Renal cortex interstitium (tissue), 11 donors: Measurements from ENCODE around the gene ASIC1. TPM values are rescaled to one million over a fixed set of nuclear protein-coding genes. Genes with fewer than 3 reads are reported as not detected.
"Not testable (repeated sequence)": the region's sequence is repeated elsewhere in the genome, so short reads cannot be mapped to it uniquely, and the experiment has no call there.

Experiments
- DNase-seq, 11 donors: peaks; one replicate each; pipeline ENCODE4 v3.0.0-alpha.2; 2013; ENCODE audit warnings: low read depth in 9 of 11, low spot score in 4 of 11; ENCODE audit errors: extremely low read depth in 1 of 11
- polyA plus RNA-seq, 3 donors: library from polyadenylated mRNA; unstranded; fragments of 120-200 nt; gene quantifications; one replicate each; pipeline ENCODE4 v1.2.1, GENCODE V29; 2013; ENCODE audit not compliant: insufficient read length in 3 of 3

ASIC1 gene
- polyA plus RNA-seq, 3 donors: 4.5 to 5.3 (median 5.1) TPM

DNA sequence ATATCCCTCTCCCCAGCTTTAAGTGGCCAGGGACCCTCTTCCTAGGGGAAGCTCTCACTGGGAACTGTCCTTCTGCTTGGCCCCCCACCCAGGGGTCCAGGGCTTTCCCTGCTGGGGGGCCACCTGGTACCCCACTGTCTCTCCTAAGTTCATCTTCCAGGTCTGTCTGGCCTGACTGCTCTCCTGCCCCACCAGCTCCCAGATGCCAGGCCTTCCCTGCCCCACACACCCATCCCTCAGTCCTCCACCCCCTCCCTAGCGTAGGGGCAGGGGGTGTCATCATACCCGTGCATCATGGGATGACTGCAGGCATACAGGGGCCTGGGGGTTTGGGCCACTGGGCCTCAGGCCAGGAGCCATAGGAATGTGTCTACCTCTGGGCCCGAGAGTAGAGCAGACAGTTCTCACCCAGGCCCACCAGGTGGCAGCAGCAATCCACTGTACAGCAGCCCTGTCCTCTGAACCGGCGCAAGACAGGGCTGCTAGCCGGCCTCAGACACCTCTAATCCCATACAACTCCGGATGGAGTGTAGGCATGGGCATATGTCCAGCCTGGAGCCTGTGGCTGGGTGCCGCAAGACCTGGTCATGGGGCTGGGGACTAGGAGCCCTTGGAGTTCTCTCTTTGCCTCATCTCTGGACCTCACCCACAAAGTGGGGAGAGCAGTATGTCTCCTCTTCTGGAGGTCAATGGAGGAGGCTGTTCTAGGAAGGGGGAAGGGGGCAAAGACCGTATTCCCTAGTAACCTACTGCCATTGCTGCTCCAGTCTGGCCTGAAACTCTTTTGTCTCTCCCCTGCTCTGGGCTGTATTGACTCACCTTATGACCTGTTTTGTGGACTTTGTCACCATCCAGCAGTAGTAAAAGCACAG lies 17.8 kb downstream of the ASIC1 start:
- peak in 7 of 11 donors; percentile 64 to 80 (median 77) for DNase-seq

DNA sequence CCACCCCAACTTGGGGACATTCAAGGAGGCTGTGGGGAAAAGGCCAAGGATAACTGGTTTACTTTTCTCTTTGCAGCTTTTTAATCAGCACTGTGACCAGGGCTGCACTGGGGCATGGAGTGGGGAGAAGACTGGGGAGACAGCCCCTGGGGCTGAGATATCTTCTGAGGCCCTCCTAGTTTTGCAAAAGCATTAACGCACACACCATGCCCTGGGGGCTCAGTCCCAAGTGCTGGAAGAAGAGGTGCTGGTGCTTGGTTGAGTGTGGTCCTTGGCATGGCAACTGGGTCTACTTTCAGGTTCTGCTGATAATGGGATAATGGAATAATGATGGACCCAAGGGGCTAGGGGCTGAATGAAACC lies 18.4 kb downstream of the ASIC1 start:
- no peak for DNase-seq

GRCh38 chr12:50077099-50077498 lies 19.7 kb downstream of the ASIC1 start:
- no peak for DNase-seq

- no peak for DNase-seq
These were observed 20.9 kb downstream of the ASIC1 start for GRCh38 chr12:50078281-50078680.

- DNase-seq: no peak
These were observed 22.4 kb downstream of the ASIC1 start for GRCh38 chr12:50079771-50080170.

DNA sequence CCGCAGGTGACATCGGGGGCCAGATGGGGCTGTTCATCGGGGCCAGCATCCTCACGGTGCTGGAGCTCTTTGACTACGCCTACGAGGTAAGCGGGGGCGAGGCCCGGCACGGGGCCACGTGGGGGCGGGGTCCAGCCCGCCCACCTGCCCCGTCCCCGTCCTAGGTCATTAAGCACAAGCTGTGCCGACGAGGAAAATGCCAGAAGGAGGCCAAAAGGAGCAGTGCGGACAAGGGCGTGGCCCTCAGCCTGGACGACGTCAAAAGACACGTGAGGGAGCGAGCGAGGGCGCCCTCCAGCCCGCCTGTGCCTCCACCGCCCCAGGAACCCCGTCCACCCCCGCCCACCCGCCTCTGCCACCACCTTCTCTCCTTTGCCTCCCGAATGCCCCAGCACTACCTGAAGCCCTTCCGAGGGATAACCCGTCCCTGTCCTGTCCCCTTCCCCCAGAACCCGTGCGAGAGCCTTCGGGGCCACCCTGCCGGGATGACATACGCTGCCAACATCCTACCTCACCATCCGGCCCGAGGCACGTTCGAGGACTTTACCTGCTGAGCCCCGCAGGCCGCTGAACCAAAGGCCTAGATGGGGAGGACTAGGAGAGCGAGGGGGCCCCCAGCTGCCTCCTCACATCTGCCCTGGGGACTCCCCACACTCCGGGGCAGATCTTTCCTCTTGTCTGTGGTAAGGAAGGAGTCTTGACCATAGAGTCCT lies 23.9 kb downstream of the ASIC1 start:
- DNase-seq: no peak

DNA sequence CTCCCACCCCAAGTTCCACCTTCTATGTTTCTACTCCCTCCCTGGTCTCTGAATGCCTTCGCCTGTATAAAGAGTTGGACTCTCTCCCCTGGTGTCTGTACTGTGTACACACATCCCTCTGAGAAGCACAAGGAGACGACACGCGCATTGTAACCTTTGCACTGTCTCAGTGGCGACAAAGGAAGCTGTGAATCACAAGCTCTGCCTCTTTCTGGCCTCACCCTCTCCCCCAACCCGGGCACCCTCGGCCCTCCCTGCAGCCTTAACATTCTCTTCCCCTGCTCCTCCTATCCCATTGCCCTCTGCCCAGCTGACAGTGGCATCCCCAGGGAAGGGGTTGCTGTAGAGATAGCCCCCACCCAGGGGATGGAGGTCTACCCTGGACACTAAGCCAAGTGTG lies 25.2 kb downstream of the ASIC1 start:
- DNase-seq: peak in 1 of 11 donors; percentile 37

DNA sequence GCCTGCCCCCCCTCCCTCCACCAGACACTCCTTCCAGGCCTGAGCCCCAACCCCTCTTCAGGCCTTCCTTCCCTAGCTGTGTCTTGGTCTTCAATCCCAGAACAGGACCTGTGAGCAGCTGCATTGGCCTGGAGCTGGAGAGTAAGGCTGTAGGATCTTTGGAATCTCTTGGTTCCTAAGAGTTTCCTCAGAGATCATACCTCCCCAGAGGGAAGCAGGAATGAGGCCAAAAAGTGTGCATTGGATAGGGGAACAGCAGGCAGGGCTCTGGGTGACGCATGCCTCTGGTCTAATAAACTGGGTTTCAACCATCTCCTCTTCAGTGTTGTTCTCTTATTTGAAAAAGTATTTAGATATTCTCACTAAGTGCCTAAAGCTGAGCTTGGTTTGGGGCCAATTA lies 25.9 kb downstream of the ASIC1 start:
- DNase-seq: no peak

- not testable (repeated sequence) for DNase-seq
These were observed 27.0 kb downstream of the ASIC1 start for GRCh38 chr12:50084409-50084774.

DNA sequence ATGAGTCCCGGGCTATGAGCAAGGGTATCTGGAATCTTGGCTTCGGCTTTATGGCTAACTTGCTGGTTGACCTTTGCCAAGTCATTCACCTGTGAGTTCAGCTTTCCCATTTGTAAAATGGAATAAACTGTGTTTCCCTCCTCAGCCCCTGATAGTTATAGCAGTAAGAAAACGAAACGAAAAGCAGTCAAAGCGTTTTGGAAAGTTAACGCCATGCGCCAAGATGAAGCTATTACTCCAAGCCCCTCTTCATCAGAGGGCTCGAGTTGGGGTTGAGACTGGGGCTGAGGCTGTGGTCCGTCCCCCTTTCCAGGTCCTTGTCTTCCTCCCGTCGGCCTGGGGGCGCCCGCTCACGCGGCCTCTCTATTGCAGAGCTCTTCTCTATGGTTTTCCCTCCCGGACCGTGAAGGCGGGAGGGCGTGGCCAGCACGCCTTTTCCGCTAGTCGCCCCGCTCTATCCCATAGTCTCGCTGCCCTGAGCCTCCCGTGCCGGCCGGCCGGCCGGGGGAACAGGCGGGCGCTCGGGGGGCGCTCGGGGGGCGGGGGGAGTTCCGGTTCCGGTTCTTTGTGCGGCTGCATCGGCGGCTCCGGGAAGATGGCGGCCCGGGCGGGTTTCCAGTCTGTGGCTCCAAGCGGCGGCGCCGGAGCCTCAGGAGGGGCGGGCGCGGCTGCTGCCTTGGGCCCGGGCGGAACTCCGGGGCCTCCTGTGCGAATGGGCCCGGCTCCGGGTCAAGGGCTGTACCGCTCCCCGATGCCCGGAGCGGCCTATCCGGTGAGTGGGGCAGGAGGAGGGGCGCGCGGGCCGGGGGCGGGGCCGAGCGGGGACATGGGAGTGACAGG lies 27.6 kb downstream of the ASIC1 start, which contains the start of gene SMARCD1:
Gene SMARCD1 (plus strand): TSS at position 568 of the 840 bp plus-strand sequence. CDS start 28 bp downstream, at position 596.
- DNase-seq: peak; percentile 74 to 93 (median 87)

- DNase-seq: no peak
These were observed 28.2 kb downstream of the ASIC1 start for GRCh38 chr12:50085615-50086072.

GRCh38 chr12:50086148-50086547 lies 28.8 kb downstream of the ASIC1 start:
- DNase-seq: no peak

DNA sequence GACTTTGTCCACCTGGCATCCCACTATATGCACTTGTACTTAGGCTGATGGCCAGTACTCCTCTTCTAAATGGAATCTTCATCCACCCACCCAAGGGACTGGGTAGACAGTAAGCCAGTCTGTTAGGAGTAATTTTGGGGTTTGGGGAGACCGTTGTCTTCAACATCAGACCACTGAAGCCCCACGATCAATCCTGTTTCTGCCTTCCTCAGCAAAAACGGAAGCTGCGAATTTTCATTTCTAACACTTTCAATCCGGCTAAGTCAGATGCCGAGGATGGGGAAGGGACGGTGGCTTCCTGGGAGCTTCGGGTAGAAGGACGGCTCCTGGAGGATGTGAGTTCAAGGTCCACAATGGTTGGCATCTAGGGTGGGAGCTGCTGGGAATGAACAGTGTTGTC lies 29.8 kb downstream of the ASIC1 start:
- no peak for DNase-seq

DNA sequence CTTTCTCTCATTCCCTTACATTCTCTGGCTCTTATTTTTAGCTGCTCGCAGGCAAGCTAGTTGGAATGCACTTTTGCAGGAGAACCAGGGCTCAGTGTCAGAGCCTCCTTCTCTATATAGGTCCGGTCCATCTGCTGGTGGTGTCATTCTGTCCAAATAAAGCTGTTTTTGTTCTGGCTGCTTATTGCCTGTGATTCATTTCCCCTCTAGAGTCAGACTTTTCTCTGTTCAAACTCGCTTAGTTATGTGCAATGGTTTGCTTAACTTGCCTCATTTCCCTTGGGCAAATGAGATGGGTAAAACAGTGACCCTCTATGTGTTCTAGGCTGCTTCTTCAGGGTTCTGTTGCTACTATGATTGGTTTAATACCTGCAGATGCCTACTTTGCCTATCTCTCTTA lies 30.6 kb downstream of the ASIC1 start:
- DNase-seq: no peak

GRCh38 chr12:50088577-50089335 lies 31.4 kb downstream of the ASIC1 start:
- no peak for DNase-seq

- no peak for DNase-seq
These were observed 32.3 kb downstream of the ASIC1 start for GRCh38 chr12:50089730-50090129.

GRCh38 chr12:50090391-50090790 lies 33.0 kb downstream of the ASIC1 start:
- no peak for DNase-seq

- DNase-seq: no peak
These were observed 40.6 kb downstream of the ASIC1 start for GRCh38 chr12:50097952-50098351.
